ENCODE data around the gene LIN28B.

DNA sequence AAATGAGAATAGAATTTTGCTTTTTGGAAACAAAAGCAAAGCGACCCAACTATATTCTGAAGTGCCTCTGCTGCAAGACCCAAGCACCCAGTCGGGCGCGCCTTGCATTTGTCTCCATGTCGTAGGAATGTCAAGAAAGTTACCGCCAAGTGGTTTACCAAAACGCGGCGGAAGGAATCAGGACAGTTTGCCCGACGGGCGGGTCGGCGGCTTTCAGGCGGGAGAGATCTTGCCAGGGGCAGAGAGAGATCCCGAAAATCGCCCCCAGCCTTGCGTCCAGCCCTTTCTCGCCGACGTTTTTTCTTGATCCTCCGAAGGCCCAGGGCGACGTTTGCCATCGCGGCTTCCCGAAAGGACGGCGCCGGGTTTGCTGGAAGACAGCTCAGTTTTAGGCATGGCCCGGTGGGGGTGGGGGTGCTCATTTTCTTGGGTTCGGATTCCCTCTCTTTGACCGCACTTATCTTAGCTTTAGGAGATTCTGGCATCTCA is 4.0 kb upstream of the LIN28B start:
- TF ChIP-seq, protein P1, sequence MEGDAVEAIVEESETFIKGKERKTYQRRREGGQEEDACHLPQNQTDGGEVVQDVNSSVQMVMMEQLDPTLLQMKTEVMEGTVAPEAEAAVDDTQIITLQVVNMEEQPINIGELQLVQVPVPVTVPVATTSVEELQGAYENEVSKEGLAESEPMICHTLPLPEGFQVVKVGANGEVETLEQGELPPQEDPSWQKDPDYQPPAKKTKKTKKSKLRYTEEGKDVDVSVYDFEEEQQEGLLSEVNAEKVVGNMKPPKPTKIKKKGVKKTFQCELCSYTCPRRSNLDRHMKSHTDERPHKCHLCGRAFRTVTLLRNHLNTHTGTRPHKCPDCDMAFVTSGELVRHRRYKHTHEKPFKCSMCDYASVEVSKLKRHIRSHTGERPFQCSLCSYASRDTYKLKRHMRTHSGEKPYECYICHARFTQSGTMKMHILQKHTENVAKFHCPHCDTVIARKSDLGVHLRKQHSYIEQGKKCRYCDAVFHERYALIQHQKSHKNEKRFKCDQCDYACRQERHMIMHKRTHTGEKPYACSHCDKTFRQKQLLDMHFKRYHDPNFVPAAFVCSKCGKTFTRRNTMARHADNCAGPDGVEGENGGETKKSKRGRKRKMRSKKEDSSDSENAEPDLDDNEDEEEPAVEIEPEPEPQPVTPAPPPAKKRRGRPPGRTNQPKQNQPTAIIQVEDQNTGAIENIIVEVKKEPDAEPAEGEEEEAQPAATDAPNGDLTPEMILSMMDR (IDR thresholded peaks at IDR 0.05): no peak
- no peak for TF ChIP-seq POLR2A (IDR thresholded peaks at IDR 0.05)

Data from lower leg skin (tissue), 3 donors.